ENCODE measurements around the gene ART4.

The ART4 gene

DNA sequence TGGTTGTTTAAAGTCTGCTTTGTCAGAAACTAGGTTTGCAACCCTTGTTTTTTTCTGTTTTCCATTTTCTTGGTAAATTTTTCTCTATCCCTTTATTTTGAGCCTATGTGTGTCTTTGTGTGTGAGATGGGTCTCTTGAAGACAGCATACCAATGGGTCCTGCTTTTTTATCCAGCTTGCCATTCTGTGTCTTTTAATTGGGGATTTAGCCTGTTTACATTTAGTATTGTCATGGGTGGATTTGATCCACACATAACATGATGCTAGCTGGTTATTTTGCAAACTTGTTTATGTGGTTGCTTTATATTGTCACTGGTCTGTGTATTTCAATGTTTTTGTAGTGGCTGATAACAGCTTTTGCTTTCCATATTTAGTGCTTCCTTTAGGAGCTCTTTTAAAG is 17.2 kb upstream of the ART4 start:
- no peaks in the 10 kb centered on the region for H3K9me2 ChIP-seq (replicated peaks; ENCODE audit: insufficient read depth, low read length)
- H3K79me2 ChIP-seq (ENCODE audit: low read length) = no peaks in the 10 kb centered on the region
- H3K4me2 ChIP-seq (ENCODE audit: low read depth, low read length) = no peak overlapping the region
- no peaks in the 10 kb centered on the region for H4K20me1 ChIP-seq (ENCODE audit: insufficient read depth, low read length)
- H3F3A ChIP-seq (ENCODE audit: insufficient read depth, low read length) = no peaks in the 10 kb centered on the region
- no peaks in the 10 kb centered on the region for H3K36me3 ChIP-seq (replicated peaks; ENCODE audit: insufficient read depth, low read length)
- H3K9ac ChIP-seq (ENCODE audit: low read length) = no peak overlapping the region
- H2AFZ ChIP-seq (ENCODE audit: low read length) = no peak overlapping the region
- no peaks in the 10 kb centered on the region for H3K4me1 ChIP-seq (ENCODE audit: low read length)
- TF ChIP-seq, protein P1, sequence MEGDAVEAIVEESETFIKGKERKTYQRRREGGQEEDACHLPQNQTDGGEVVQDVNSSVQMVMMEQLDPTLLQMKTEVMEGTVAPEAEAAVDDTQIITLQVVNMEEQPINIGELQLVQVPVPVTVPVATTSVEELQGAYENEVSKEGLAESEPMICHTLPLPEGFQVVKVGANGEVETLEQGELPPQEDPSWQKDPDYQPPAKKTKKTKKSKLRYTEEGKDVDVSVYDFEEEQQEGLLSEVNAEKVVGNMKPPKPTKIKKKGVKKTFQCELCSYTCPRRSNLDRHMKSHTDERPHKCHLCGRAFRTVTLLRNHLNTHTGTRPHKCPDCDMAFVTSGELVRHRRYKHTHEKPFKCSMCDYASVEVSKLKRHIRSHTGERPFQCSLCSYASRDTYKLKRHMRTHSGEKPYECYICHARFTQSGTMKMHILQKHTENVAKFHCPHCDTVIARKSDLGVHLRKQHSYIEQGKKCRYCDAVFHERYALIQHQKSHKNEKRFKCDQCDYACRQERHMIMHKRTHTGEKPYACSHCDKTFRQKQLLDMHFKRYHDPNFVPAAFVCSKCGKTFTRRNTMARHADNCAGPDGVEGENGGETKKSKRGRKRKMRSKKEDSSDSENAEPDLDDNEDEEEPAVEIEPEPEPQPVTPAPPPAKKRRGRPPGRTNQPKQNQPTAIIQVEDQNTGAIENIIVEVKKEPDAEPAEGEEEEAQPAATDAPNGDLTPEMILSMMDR (IDR thresholded peaks at IDR 0.05; ENCODE audit: low read length) = no peak
- TF ChIP-seq EZH2 (optimal IDR thresholded peaks at IDR 0.05; ENCODE audit: low read depth, low read length) (no peak), EZH2phosphoT487 (IDR thresholded peaks at IDR 0.05; ENCODE audit: low read length) (no peak)
- no peak overlapping the region for H3K4me3 ChIP-seq (ENCODE audit: low read length)
- no peaks in the 10 kb centered on the region for H3K27me3 ChIP-seq (replicated peaks; ENCODE audit: insufficient read depth, low read length)
- H3K9me3 ChIP-seq (replicated peaks; ENCODE audit: insufficient read depth, low read length) = no peaks in the 10 kb centered on the region
- no peak for DNase-seq
- H3K27ac ChIP-seq (ENCODE audit: low read length) = no peak overlapping the region

DNA sequence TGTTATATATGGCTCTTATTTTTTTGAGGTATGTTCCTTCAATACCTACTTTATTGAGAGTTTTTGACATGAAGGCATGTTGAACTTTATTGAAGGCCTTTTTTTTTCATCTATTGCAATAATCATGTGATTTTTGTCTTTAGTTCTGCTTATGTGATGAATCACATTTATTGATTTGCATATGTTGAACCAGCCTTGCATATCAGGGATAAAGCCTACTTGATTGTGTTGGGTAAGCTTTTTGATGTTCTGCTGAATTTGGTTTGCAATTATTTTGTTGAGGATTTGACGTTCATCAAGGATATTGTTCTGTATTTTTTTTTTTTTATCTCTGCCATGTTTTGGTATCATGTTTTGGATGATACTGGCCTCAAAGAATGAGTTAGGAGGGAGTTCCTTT is 15.2 kb upstream of the ART4 start:
- Histone ChIP-seq H3K79me2 (ENCODE audit: low read length) (no peaks in the 10 kb centered on the region), H3K9me3 (replicated peaks; ENCODE audit: insufficient read depth, low read length) (no peaks in the 10 kb centered on the region), H3F3A (ENCODE audit: insufficient read depth, low read length) (no peaks in the 10 kb centered on the region), H3K27ac (ENCODE audit: low read length) (no peak overlapping the region), H2AFZ (ENCODE audit: low read length) (no peak overlapping the region), H3K4me2 (ENCODE audit: low read depth, low read length) (no peak overlapping the region), H3K27me3 (replicated peaks; ENCODE audit: insufficient read depth, low read length) (no peaks in the 10 kb centered on the region), H3K4me1 (ENCODE audit: low read length) (no peaks in the 10 kb centered on the region), H3K36me3 (replicated peaks; ENCODE audit: insufficient read depth, low read length) (no peaks in the 10 kb centered on the region), H4K20me1 (ENCODE audit: insufficient read depth, low read length) (no peaks in the 10 kb centered on the region), H3K4me3 (ENCODE audit: low read length) (no peak overlapping the region), H3K9ac (ENCODE audit: low read length) (no peak overlapping the region), H3K9me2 (replicated peaks; ENCODE audit: insufficient read depth, low read length) (no peaks in the 10 kb centered on the region)
- TF ChIP-seq, protein P1 (IDR thresholded peaks at IDR 0.05; ENCODE audit: low read length) = no peak
- TF ChIP-seq EZH2phosphoT487 (IDR thresholded peaks at IDR 0.05; ENCODE audit: low read length) (no peak), EZH2 (optimal IDR thresholded peaks at IDR 0.05; ENCODE audit: low read depth, low read length) (no peak)
- DNase-seq = no peak

DNA sequence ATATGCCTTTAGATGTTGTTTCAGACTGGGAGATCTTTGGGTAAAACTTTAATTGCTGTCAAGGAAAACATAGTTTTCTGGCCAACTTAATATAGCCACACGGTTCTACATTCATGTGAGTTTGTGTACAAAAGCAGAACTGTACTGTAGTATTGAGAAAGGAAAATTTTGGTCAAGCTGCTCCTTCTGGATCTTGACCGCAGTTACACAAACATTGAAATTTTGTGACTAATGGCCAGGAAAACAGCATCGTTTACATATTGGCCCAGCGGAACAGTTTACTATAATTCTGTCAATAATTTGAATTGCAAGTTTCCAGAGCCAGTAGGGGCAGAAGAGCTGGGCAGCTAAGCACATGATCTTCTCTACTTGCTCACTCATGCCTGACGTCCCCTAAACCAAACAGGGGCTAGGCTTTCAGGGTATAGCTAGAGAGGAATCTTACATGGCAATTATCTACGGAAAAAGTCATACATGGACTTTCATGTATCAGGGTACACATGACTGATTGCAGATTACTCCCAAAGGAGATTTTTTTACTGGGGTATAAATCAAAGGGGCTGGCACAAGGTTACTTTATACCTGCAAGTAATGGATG is 11.4 kb upstream of the ART4 start:
- Histone ChIP-seq H3K27me3 (replicated peaks; ENCODE audit: insufficient read depth, low read length) (no peaks in the 10 kb centered on the region), H3K36me3 (replicated peaks; ENCODE audit: insufficient read depth, low read length) (no peaks in the 10 kb centered on the region), H2AFZ (ENCODE audit: low read length) (no peak overlapping the region), H3F3A (ENCODE audit: insufficient read depth, low read length) (peaks cover 11% of the 10 kb centered on the region; the same call in 1 of the 2 replicates), H3K4me2 (ENCODE audit: low read depth, low read length) (no peak overlapping the region), H3K4me3 (ENCODE audit: low read length) (no peak overlapping the region), H4K20me1 (ENCODE audit: insufficient read depth, low read length) (no peaks in the 10 kb centered on the region), H3K79me2 (ENCODE audit: low read length) (no peaks in the 10 kb centered on the region), H3K27ac (ENCODE audit: low read length) (no peak overlapping the region), H3K9me3 (replicated peaks; ENCODE audit: insufficient read depth, low read length) (no peaks in the 10 kb centered on the region), H3K9me2 (replicated peaks; ENCODE audit: insufficient read depth, low read length) (no peaks in the 10 kb centered on the region), H3K9ac (ENCODE audit: low read length) (no peak overlapping the region), H3K4me1 (ENCODE audit: low read length) (peaks cover 16% of the 10 kb centered on the region)
- DNase-seq = no peak
- TF ChIP-seq, protein P1 (IDR thresholded peaks at IDR 0.05; ENCODE audit: low read length) = no peak
- no peak for TF ChIP-seq EZH2phosphoT487 (IDR thresholded peaks at IDR 0.05; ENCODE audit: low read length)
- no peak for TF ChIP-seq EZH2 (optimal IDR thresholded peaks at IDR 0.05; ENCODE audit: low read depth, low read length)

Measured in MM.1S (cell line).